Measurements from ENCODE around the gene PUDP. TPM values are rescaled to one million over a fixed set of nuclear protein-coding genes. Genes with fewer than 3 reads are reported as not detected.
A peak's percentile ranks its signal among the peaks of the same experiment; 100 is the strongest.

PUDP gene
- total RNA-seq, 1 donor from 2014 or later, result 17.2 TPM

DNA sequence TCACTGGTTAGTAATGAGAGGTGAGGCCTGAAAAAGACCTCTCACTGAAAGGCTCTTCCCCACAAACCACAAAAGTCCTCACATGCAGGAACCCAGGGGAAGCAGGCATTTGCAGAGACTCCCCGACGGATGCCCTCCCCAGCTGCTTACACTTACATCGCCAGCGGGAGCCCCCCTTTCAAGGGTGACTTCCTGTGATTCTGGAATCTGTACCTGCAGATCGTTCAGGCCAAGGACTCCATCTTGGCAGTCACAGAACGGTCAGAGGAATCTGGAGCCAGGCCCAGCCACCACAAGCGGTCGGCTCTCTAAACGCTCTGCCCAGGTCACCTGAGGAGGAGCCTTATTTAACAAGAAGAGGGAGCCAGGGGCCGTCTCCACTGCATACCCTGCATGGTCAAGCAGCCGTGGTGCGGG, 71.7 kb downstream of the PUDP start:
- no peak for DNase-seq (ENCODE audit: extremely low spot score in 2 of 2)
- H3K4me1 ChIP-seq, result no peaks in the 10 kb centered on the region

GRCh38 chrX:7074908-7075204, 73.1 kb downstream of the PUDP start:
- Histone ChIP-seq H3K9me3 (no peaks in the 10 kb centered on the region), H3K36me3 (peaks cover 0 to 16% of the 10 kb centered on the region in 2 donors), H3K27me3 (no peaks in the 10 kb centered on the region), H3K27ac (no peak overlapping the region), H3K4me1 (no peaks in the 10 kb centered on the region), H3K4me3 (no peak overlapping the region)
- DNase-seq (ENCODE audit: extremely low spot score in 2 of 2), result no peak
- intact Hi-C loops (cut with DNase I), result no loop called here
- TF ChIP-seq POLR2AphosphoS5 (IDR thresholded peaks at IDR 0.05; ENCODE audit: insufficient read depth in 1 of 2, low read depth in 1 of 2), result no peak
- TF ChIP-seq POLR2A (IDR thresholded peaks at IDR 0.05), result no peak
- no peak for TF ChIP-seq CTCF (IDR thresholded peaks at IDR 0.05)

More for the DNA sequence above, 71.7 kb downstream of the PUDP start:
- H3K36me3 ChIP-seq, result peaks cover 0 to 16% of the 10 kb centered on the region in 2 donors
- H3K27ac ChIP-seq, result no peak overlapping the region
- no peak overlapping the region for H3K4me3 ChIP-seq
- no peaks in the 10 kb centered on the region for H3K9me3 ChIP-seq
- TF ChIP-seq CTCF (IDR thresholded peaks at IDR 0.05) (no peak), POLR2AphosphoS5 (IDR thresholded peaks at IDR 0.05; ENCODE audit: insufficient read depth in 1 of 2, low read depth in 1 of 2) (no peak), POLR2A (IDR thresholded peaks at IDR 0.05) (no peak)
- no peaks in the 10 kb centered on the region for H3K27me3 ChIP-seq
- intact Hi-C loops (cut with DNase I), result no loop called here

DNA sequence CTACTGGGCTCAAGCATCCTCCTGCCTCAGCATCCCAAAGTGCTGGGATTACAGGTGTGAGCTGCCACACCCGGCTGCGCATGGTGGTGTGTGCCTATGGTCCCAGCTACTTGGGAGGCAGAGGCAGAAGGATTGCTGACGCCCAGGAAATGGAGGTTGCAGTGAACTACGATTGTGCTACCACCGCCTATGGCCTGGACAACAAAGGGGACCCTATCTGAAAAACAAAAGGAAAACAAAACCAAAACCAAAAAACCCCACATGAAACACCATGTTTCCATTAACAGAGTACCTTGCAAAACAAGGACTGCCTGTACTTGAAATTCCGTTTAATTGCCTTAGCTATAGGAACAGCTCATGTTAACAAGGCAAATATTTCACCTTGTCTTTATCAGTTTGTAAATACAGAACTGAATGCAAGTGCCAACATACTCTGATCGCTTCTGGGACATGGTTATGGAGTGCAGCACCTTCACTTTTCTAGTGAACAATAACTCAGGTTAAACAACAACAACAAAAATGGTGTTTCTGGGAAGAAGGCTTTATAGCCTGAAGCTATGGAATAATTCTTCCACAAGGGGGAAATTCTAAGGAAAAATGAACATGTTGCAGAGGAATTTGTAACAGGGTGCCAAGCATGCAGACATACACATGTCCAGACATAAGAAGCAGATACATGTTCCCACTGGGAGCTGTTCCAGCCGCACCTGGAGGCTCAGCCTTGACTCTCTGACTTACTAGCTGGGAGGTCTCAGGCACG, 73.6 kb downstream of the PUDP start:
- peaks cover 0 to 16% of the 10 kb centered on the region in 2 donors for H3K36me3 ChIP-seq
- no peaks in the 10 kb centered on the region for H3K4me1 ChIP-seq
- no peaks in the 10 kb centered on the region for H3K9me3 ChIP-seq
- no peak overlapping the region for H3K4me3 ChIP-seq
- no peak for TF ChIP-seq POLR2A (IDR thresholded peaks at IDR 0.05)
- TF ChIP-seq POLR2AphosphoS5 (IDR thresholded peaks at IDR 0.05; ENCODE audit: insufficient read depth in 1 of 2, low read depth in 1 of 2), result no peak
- no peak for TF ChIP-seq CTCF (IDR thresholded peaks at IDR 0.05)
- no peak for DNase-seq (ENCODE audit: extremely low spot score in 2 of 2)
- H3K27ac ChIP-seq, result no peak overlapping the region
- H3K27me3 ChIP-seq, result no peaks in the 10 kb centered on the region
- intact Hi-C loops (cut with DNase I), result no loop called here

GRCh38 chrX:7073336-7073735, 74.6 kb downstream of the PUDP start:
- no peak overlapping the region for H3K27ac ChIP-seq
- peaks cover 0 to 16% of the 10 kb centered on the region in 2 donors for H3K36me3 ChIP-seq
- DNase-seq (ENCODE audit: extremely low spot score in 2 of 2), result no peak
- no peaks in the 10 kb centered on the region for H3K9me3 ChIP-seq
- no peak for TF ChIP-seq POLR2AphosphoS5 (IDR thresholded peaks at IDR 0.05; ENCODE audit: insufficient read depth in 1 of 2, low read depth in 1 of 2)
- no peak for TF ChIP-seq POLR2A (IDR thresholded peaks at IDR 0.05)
- TF ChIP-seq CTCF (IDR thresholded peaks at IDR 0.05), result no peak
- H3K4me3 ChIP-seq, result no peak overlapping the region
- intact Hi-C loops (cut with DNase I), result no loop called here
- H3K27me3 ChIP-seq, result no peaks in the 10 kb centered on the region
- H3K4me1 ChIP-seq, result no peaks in the 10 kb centered on the region

DNA sequence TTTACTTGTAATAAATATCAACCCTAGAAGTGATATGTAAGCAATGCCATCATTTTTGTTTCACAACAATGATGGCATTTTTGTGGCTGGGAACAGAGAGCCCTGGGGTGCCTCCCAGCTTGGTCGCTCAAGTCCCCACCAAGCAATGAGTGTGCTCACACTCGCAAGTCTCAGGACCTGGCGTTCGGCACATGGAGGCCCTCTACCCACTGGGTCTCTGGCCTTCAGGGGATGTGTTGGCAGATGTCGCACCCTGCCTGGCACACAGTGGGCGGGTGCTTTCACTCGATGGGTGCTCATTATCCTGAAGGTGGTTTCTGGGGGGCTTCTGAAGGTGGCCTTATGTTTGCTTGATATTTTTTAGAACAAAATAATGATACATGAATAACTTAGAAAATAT, 75.1 kb downstream of the PUDP start:
- intact Hi-C loops (cut with DNase I), result no loop called here
- H3K4me3 ChIP-seq, result no peak overlapping the region

More for the DNA sequence above, 75.1 kb downstream of the PUDP start:
- no peak overlapping the region for H3K27ac ChIP-seq
- H3K9me3 ChIP-seq, result no peaks in the 10 kb centered on the region
- H3K27me3 ChIP-seq, result no peaks in the 10 kb centered on the region
- peaks cover 0 to 16% of the 10 kb centered on the region in 2 donors for H3K36me3 ChIP-seq
- no peak for TF ChIP-seq POLR2A (IDR thresholded peaks at IDR 0.05)
- TF ChIP-seq POLR2AphosphoS5 (IDR thresholded peaks at IDR 0.05; ENCODE audit: insufficient read depth in 1 of 2, low read depth in 1 of 2), result no peak
- TF ChIP-seq CTCF (IDR thresholded peaks at IDR 0.05), result no peak
- no peaks in the 10 kb centered on the region for H3K4me1 ChIP-seq
- DNase-seq (ENCODE audit: extremely low spot score in 2 of 2), result peak in 1 of 2 donors; percentile 77
